ENCODE data around the gene USP22. TPM values are rescaled to one million over a fixed set of nuclear protein-coding genes. Genes with fewer than 3 reads are reported as not detected.

Gene USP22
- total and polyA plus RNA-seq, 10 of the 15 experiments (the other 5 are each of a cell fraction or from before 2014, with no cell fraction given): 10.8 to 218 (median 98.8) TPM

DNA sequence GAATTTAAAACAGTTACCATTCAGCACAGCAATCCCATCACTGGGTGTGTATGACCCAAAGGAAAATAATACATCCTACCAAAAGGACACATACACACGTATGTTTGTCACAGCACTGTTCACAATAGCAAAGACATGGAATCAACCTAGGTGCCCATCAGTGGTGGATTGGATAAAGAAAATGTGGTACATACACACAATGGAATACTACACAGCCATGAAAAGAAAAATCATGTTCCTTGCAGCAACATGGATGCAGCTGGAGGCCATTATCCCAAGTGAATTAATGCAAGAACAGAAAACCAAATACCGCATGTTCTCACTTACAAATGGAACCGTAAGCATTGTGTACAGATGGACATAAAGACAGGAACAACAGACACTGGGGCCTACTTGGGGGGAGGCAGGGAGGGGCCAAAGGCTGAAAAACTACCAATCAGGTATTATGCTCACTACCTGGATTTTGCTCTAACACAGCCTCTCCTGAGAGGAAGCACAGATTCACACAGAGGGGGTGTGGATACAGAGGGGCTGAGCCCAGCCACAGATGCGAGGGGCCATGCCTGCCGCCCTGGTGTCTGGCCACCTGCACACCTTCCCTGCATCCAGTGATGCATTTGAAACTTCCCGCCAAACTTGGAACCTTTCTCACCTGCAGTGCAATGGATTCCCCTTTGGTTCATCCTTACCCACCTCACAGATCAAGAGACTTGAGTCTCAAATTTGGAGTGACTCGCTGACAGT, 55.9 kb downstream of the USP22 start:
- H3K36me3 ChIP-seq (ENCODE audit: control insufficient read depth in 2 of 2, insufficient read depth in 2 of 2, low read length in 1 of 2): no peaks in the 10 kb centered on the region
- no peaks in the 10 kb centered on the region; a peak in 1 of 4 replicates for H3K27me3 ChIP-seq (replicated peaks in 1 of 2; ENCODE audit: control insufficient read depth in 2 of 2, insufficient read depth in 2 of 2, low read length in 1 of 2)
- H3K9ac ChIP-seq (ENCODE audit: control insufficient read depth, insufficient read depth, low read length): no peak overlapping the region
- intact Hi-C loops (cut with micrococcal nuclease; ENCODE audit: unreplicated experiment) (no loop called here), in situ Hi-C loops (cut with MboI) (no loop called here)
- BruUV-seq (replicated peaks): no TSS peak
- H3K4me1 ChIP-seq (ENCODE audit: control insufficient read depth, insufficient read depth, low read length): no peaks in the 10 kb centered on the region
- H2AFZ ChIP-seq (ENCODE audit: control insufficient read depth, low read depth, low read length): no peak overlapping the region
- SMC1A ChIA-PET (ENCODE audit: uncharacterized antibody, unreplicated experiment): no interaction called here
- no peaks in the 10 kb centered on the region for H3K79me2 ChIP-seq (ENCODE audit: control insufficient read depth, insufficient read depth, low read length)
- H3K4me2 ChIP-seq (ENCODE audit: control insufficient read depth, insufficient read depth): no peak overlapping the region
- RAD21 ChIA-PET (ENCODE audit: unreplicated experiment): no interaction called here
- CTCF ChIA-PET: no interaction called here
- H4K20me1 ChIP-seq (ENCODE audit: control insufficient read depth, insufficient read depth): no peaks in the 10 kb centered on the region
- H3K4me3 ChIP-seq: no peak overlapping the region
- DNase-seq (ENCODE audit: low read depth, low spot score) (no peak), ATAC-seq (no peak), FAIRE-seq (no peak)
- POLR2A ChIA-PET: no interaction called here
- no peak overlapping the region for H3K27ac ChIP-seq (ENCODE audit: control insufficient read depth, insufficient read depth)
- WGBS (ENCODE audit: insufficient coverage, insufficient replicate concordance, low lambda C conversion rate, missing lambda C conversion rate): 57% methylated on average over 7 of the region's 7 CpGs
- no peaks in the 10 kb centered on the region for H3K9me3 ChIP-seq (replicated peaks; ENCODE audit: control insufficient read depth, insufficient read depth, low read length)
- no peak for TF ChIP-seq GATAD2B (conservative IDR thresholded peaks at IDR 0.05; ENCODE audit: low read depth)
- TF ChIP-seq BCLAF1 (IDR thresholded peaks at IDR 0.05): no peak
- TF ChIP-seq, protein P1, sequence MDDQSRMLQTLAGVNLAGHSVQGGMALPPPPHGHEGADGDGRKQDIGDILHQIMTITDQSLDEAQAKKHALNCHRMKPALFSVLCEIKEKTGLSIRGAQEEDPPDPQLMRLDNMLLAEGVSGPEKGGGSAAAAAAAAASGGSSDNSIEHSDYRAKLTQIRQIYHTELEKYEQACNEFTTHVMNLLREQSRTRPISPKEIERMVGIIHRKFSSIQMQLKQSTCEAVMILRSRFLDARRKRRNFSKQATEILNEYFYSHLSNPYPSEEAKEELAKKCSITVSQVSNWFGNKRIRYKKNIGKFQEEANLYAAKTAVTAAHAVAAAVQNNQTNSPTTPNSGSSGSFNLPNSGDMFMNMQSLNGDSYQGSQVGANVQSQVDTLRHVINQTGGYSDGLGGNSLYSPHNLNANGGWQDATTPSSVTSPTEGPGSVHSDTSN (IDR thresholded peaks at IDR 0.05; ENCODE audit: insufficient replicate concordance, low read depth, low read length): no peak
- TF ChIP-seq, protein P2, sequence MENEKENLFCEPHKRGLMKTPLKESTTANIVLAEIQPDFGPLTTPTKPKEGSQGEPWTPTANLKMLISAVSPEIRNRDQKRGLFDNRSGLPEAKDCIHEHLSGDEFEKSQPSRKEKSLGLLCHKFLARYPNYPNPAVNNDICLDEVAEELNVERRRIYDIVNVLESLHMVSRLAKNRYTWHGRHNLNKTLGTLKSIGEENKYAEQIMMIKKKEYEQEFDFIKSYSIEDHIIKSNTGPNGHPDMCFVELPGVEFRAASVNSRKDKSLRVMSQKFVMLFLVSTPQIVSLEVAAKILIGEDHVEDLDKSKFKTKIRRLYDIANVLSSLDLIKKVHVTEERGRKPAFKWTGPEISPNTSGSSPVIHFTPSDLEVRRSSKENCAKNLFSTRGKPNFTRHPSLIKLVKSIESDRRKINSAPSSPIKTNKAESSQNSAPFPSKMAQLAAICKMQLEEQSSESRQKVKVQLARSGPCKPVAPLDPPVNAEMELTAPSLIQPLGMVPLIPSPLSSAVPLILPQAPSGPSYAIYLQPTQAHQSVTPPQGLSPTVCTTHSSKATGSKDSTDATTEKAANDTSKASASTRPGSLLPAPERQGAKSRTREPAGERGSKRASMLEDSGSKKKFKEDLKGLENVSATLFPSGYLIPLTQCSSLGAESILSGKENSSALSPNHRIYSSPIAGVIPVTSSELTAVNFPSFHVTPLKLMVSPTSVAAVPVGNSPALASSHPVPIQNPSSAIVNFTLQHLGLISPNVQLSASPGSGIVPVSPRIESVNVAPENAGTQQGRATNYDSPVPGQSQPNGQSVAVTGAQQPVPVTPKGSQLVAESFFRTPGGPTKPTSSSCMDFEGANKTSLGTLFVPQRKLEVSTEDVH (IDR thresholded peaks at IDR 0.05; ENCODE audit: low read depth, partially characterized antibody): no peak
- TF ChIP-seq CREM (IDR thresholded peaks at IDR 0.05; ENCODE audit: low read depth): no peak
- TF ChIP-seq IKZF2 (IDR thresholded peaks at IDR 0.05): no peak
- TF ChIP-seq REST (IDR thresholded peaks at IDR 0.05; ENCODE audit: low read depth, low read length): no peak
- no peak for TF ChIP-seq ATF3 (IDR thresholded peaks at IDR 0.05; ENCODE audit: borderline replicate concordance, extremely low read depth, low read depth, low read length)
- no peak for TF ChIP-seq CHD1 (IDR thresholded peaks at IDR 0.05; ENCODE audit: low read depth, low read length)
